BLaER1 treated with 17β-estradiol and CSF1 and Interleukin-3, amounts not matched to agents 10 nM and 100 nM (cell line): ENCODE data around the gene SNX20.

ENCODE experiments used
- H3K27ac ChIP-seq, 11 experiments: shearing (Covaris generic); formaldehyde crosslinking; 2 replicates each; pipeline ENCODE4 v1.8.1; 2022
- H3K27me3 ChIP-seq, 11 experiments: shearing (Covaris generic); formaldehyde crosslinking; 2 replicates each; pipeline ENCODE4 v1.8.1; 2022
- H3K36me3 ChIP-seq, 11 experiments: shearing (Covaris generic); formaldehyde crosslinking; 2 replicates each; pipeline ENCODE4 v1.8.1; 2022
- H3K4me1 ChIP-seq, 10 experiments: shearing (Covaris generic); formaldehyde crosslinking; 2 replicates each; pipeline ENCODE4 v1.8.1; 2022
- H3K4me2 ChIP-seq, 11 experiments: shearing (Covaris generic); formaldehyde crosslinking; 2 replicates each; pipeline ENCODE4 v1.8.1; 2022
- H3K4me3 ChIP-seq, 10 experiments: shearing (Covaris generic); formaldehyde crosslinking; 2 replicates each; pipeline ENCODE4 v1.8.1; 2022
- H3K9ac ChIP-seq, 11 experiments: shearing (Covaris generic); formaldehyde crosslinking; 2 replicates each; pipeline ENCODE4 v1.8.1; 2022
- H3K9me3 ChIP-seq, 11 experiments: shearing (Covaris generic); formaldehyde crosslinking; replicated peaks in 1 of 11; 2 replicates each; pipeline ENCODE4 v1.8.1; 2022
- H4K20me1 ChIP-seq, 11 experiments: shearing (Covaris generic); formaldehyde crosslinking; 2 replicates each; pipeline ENCODE4 v1.8.1; 2022
- Cebpa-rat ChIP-seq, 11 experiments: shearing (Covaris generic); IDR thresholded peaks; 2 replicates each; pipeline ENCODE4 v1.8.1; 2022

SNX20 gene

GRCh38 chr16:50718061-50718760 is 37.1 kb upstream of the SNX20 start:
- peaks cover 0 to 12% (median 0%) of the 10 kb centered on the region in 11 experiments; a peak in 1 of 22 replicates for H4K20me1 ChIP-seq
- H3K9ac ChIP-seq: no peak overlapping the region
- H3K27me3 ChIP-seq: no peaks in the 10 kb centered on the region
- peak overlapping the region in 3 of 11 experiments; percentile 41 to 51 (median 49); a peak in 7 of 22 replicates for H3K4me2 ChIP-seq
- peaks cover 13 to 62% (median 45%) of the 10 kb centered on the region in 10 experiments for H3K4me1 ChIP-seq
- no peak overlapping the region; a peak in 1 of 22 replicates for H3K27ac ChIP-seq
- H3K9me3 ChIP-seq: peaks cover 0 to 12% (median 0%) of the 10 kb centered on the region in 11 experiments; a peak in 3 of 22 replicates
- H3K4me3 ChIP-seq: no peak overlapping the region
- TF ChIP-seq Cebpa-rat (IDR thresholded peaks at IDR 0.05): no peak
- peaks cover 0 to 61% (median 0%) of the 10 kb centered on the region in 11 experiments; a peak in 7 of 22 replicates for H3K36me3 ChIP-seq

GRCh38 chr16:50717494-50717893 is 36.4 kb upstream of the SNX20 start:
- H3K4me1 ChIP-seq: peaks cover 20 to 69% (median 52%) of the 10 kb centered on the region in 10 experiments
- peaks cover 0 to 5% (median 0%) of the 10 kb centered on the region in 11 experiments; a peak in 2 of 22 replicates for H3K9me3 ChIP-seq
- peak overlapping the region in 2 of 11 experiments; percentile 18 to 22; a peak in 3 of 22 replicates for H3K4me2 ChIP-seq
- H3K9ac ChIP-seq: no peak overlapping the region
- H3K27ac ChIP-seq: no peak overlapping the region
- H4K20me1 ChIP-seq: peaks cover 0 to 13% (median 0%) of the 10 kb centered on the region in 11 experiments; a peak in 1 of 22 replicates
- TF ChIP-seq Cebpa-rat (IDR thresholded peaks at IDR 0.05): no peak
- H3K27me3 ChIP-seq: no peaks in the 10 kb centered on the region
- H3K36me3 ChIP-seq: peaks cover 0 to 56% (median 0%) of the 10 kb centered on the region in 11 experiments; a peak in 7 of 22 replicates
- no peak overlapping the region for H3K4me3 ChIP-seq

GRCh38 chr16:50717091-50717490 is 36.0 kb upstream of the SNX20 start:
- H3K4me3 ChIP-seq: no peak overlapping the region
- no peak for TF ChIP-seq Cebpa-rat (IDR thresholded peaks at IDR 0.05)
- H4K20me1 ChIP-seq: peaks cover 0 to 13% (median 0%) of the 10 kb centered on the region in 11 experiments; a peak in 1 of 22 replicates
- H3K36me3 ChIP-seq: peaks cover 0 to 56% (median 0%) of the 10 kb centered on the region in 11 experiments; a peak in 8 of 22 replicates
- H3K4me2 ChIP-seq: peak overlapping the region in 3 of 11 experiments; percentile 12 to 22 (median 18); a peak in 2 of 22 replicates
- peaks cover 0 to 1% (median 0%) of the 10 kb centered on the region in 11 experiments; a peak in 1 of 22 replicates for H3K9me3 ChIP-seq
- no peak overlapping the region for H3K27ac ChIP-seq
- H3K4me1 ChIP-seq: peaks cover 20 to 73% (median 56%) of the 10 kb centered on the region in 10 experiments
- no peaks in the 10 kb centered on the region for H3K27me3 ChIP-seq
- H3K9ac ChIP-seq: no peak overlapping the region

- Histone ChIP-seq H3K4me1 (peaks cover 20 to 90% (median 73%) of the 10 kb centered on the region in 10 experiments), H3K9me3 (no peaks in the 10 kb centered on the region), H3K27ac (peak overlapping the region in 6 of 11 experiments; percentile 5 to 66 (median 34); a peak in 8 of 22 replicates), H3K36me3 (peaks cover 0 to 59% (median 0%) of the 10 kb centered on the region in 11 experiments; a peak in 8 of 22 replicates), H4K20me1 (peaks cover 0 to 13% (median 0%) of the 10 kb centered on the region in 11 experiments; a peak in 1 of 22 replicates), H3K4me3 (no peak overlapping the region), H3K27me3 (no peaks in the 10 kb centered on the region), H3K9ac (no peak overlapping the region), H3K4me2 (peak overlapping the region; percentile 33 to 95 (median 54))
- TF ChIP-seq Cebpa-rat (IDR thresholded peaks at IDR 0.05): no peak
Observed at GRCh38 chr16:50712956-50713355, 31.8 kb upstream of the SNX20 start.

- Histone ChIP-seq H3K36me3 (peaks cover 0 to 60% (median 0%) of the 10 kb centered on the region in 11 experiments; a peak in 8 of 22 replicates), H3K9ac (no peak overlapping the region), H3K4me1 (peaks cover 20 to 92% (median 77%) of the 10 kb centered on the region in 10 experiments), H3K4me3 (no peak overlapping the region), H3K27ac (peak overlapping the region in 7 of 11 experiments; percentile 12 to 66 (median 33); a peak in 7 of 22 replicates), H3K9me3 (no peaks in the 10 kb centered on the region), H3K27me3 (no peaks in the 10 kb centered on the region), H4K20me1 (peaks cover 0 to 12% (median 0%) of the 10 kb centered on the region in 11 experiments; a peak in 1 of 22 replicates), H3K4me2 (peak overlapping the region; percentile 33 to 95 (median 54); a peak in 20 of 22 replicates)
- TF ChIP-seq Cebpa-rat (IDR thresholded peaks at IDR 0.05): 0 out of 22 replicates have a peak, but pooled peaks of 1 of the 11 experiments have one; percentile 7
Observed at GRCh38 chr16:50712560-50712898, 31.4 kb upstream of the SNX20 start.

- peaks cover 20 to 92% (median 75%) of the 10 kb centered on the region in 10 experiments for H3K4me1 ChIP-seq
- TF ChIP-seq Cebpa-rat (IDR thresholded peaks at IDR 0.05): no peak
- no peaks in the 10 kb centered on the region for H3K9me3 ChIP-seq
- H3K27ac ChIP-seq: peak overlapping the region in 6 of 11 experiments; percentile 12 to 66 (median 33); a peak in 6 of 22 replicates
- H4K20me1 ChIP-seq: peaks cover 0 to 12% (median 0%) of the 10 kb centered on the region in 11 experiments; a peak in 1 of 22 replicates
- H3K4me3 ChIP-seq: no peak overlapping the region
- no peak overlapping the region for H3K9ac ChIP-seq
- peaks cover 0 to 57% (median 0%) of the 10 kb centered on the region in 11 experiments; a peak in 8 of 22 replicates for H3K36me3 ChIP-seq
- no peaks in the 10 kb centered on the region for H3K27me3 ChIP-seq
- peak overlapping the region in 8 of 11 experiments; percentile 38 to 95 (median 66); a peak in 15 of 22 replicates for H3K4me2 ChIP-seq
Observed at GRCh38 chr16:50711862-50712559, 30.9 kb upstream of the SNX20 start.

GRCh38 chr16:50711040-50711439 is 29.9 kb upstream of the SNX20 start:
- peak overlapping the region in 4 of 11 experiments; percentile 84 to 95 (median 91); a peak in 7 of 22 replicates for H3K4me2 ChIP-seq
- H3K4me3 ChIP-seq: no peak overlapping the region
- no peak for TF ChIP-seq Cebpa-rat (IDR thresholded peaks at IDR 0.05)
- no peak overlapping the region for H3K9ac ChIP-seq
- peaks cover 20 to 92% (median 71%) of the 10 kb centered on the region in 10 experiments for H3K4me1 ChIP-seq
- peaks cover 0 to 4% (median 3%) of the 10 kb centered on the region in 11 experiments; a peak in 9 of 22 replicates for H3K9me3 ChIP-seq
- H3K27ac ChIP-seq: peak overlapping the region in 4 of 11 experiments; percentile 18 to 78 (median 72); a peak in 5 of 22 replicates
- 0 out of 22 replicates have a peak, but pooled peaks cover 0 to 10% (median 0%) of the 10 kb centered on the region in 11 experiments for H4K20me1 ChIP-seq
- no peaks in the 10 kb centered on the region for H3K27me3 ChIP-seq
- peaks cover 0 to 57% (median 0%) of the 10 kb centered on the region in 11 experiments; a peak in 8 of 22 replicates for H3K36me3 ChIP-seq

GRCh38 chr16:50709980-50710379 is 28.9 kb upstream of the SNX20 start:
- Histone ChIP-seq H3K27me3 (no peaks in the 10 kb centered on the region), H3K4me2 (peak overlapping the region in 9 of 11 experiments; percentile 56 to 95 (median 84); a peak in 19 of 22 replicates)

More at GRCh38 chr16:50709980-50710379, 28.9 kb upstream of the SNX20 start:
- Histone ChIP-seq H3K4me1 (peaks cover 20 to 94% (median 69%) of the 10 kb centered on the region in 10 experiments), H3K9me3 (peaks cover 6 to 15% (median 13%) of the 10 kb centered on the region in 11 experiments; a peak in 21 of 22 replicates), H3K36me3 (peaks cover 0 to 67% (median 0%) of the 10 kb centered on the region in 11 experiments; a peak in 9 of 22 replicates), H3K27ac (peak overlapping the region in 9 of 11 experiments; percentile 41 to 83 (median 77); a peak in 17 of 22 replicates), H3K4me3 (no peak overlapping the region), H3K9ac (peak overlapping the region in 5 of 11 experiments; percentile 13 to 62 (median 29); a peak in 7 of 22 replicates), H4K20me1 (0 out of 22 replicates have a peak, but pooled peaks cover 0 to 5% (median 0%) of the 10 kb centered on the region in 11 experiments)
- no peak for TF ChIP-seq Cebpa-rat (IDR thresholded peaks at IDR 0.05)
